Common myeloid progenitor, CD34-positive (primary cell): Measurements from ENCODE around the gene TMEM184B.

Source experiments
- CTCF ChIA-PET: fragments of 350-600 bp; sonication (Branson Sonifier 250); formaldehyde crosslinking; loops from one replicate; lab custom pipeline; 2021; ENCODE audit warnings: antibody characterized with exemption; lab: Charles Lee
- POLR2A ChIA-PET: fragments of 350-600 bp; sonication (Branson Sonifier 250); formaldehyde crosslinking; loops from one replicate; lab custom pipeline; 2021; ENCODE audit warnings: antibody characterized with exemption; lab: Charles Lee
- DNase-seq, 3 donors: peaks; one replicate each; pipeline versions ENCODE4 v3.0.0 to v3.0.0-alpha.2; 2013
- H3K27ac ChIP-seq, 2 experiments: 1 replicate in 1 of 2; 2 replicates in 1 of 2; pipeline ENCODE4 v1.7.0; 2013; ENCODE audit warnings: inconsistent platforms in 2 of 2, low read length in 2 of 2, mild to moderate bottlenecking in 2 of 2, low read depth in 1 of 2, moderate library complexity in 1 of 2; ENCODE audit not compliant: severe bottlenecking in 2 of 2, insufficient read depth in 1 of 2, poor library complexity in 1 of 2
- H3K27me3 ChIP-seq, 5 experiments: replicated peaks in 2 of 5; 1 replicate in 3 of 5; 2 replicates in 2 of 5; pipeline versions ENCODE4 v1.6.1 to v1.7.0; 2013; ENCODE audit warnings: low read length in 4 of 5, mild to moderate bottlenecking in 2 of 5, moderate library complexity in 2 of 5, inconsistent platforms in 1 of 5; ENCODE audit not compliant: insufficient read depth in 5 of 5, control insufficient read depth in 4 of 5
- H3K36me3 ChIP-seq, 4 experiments: 1 replicate in 2 of 4; 2 replicates in 2 of 4; pipeline versions ENCODE4 v1.6.1 to v1.7.0; 2013; ENCODE audit warnings: low read length in 3 of 4, control low read depth in 1 of 4, mild to moderate bottlenecking in 1 of 4; ENCODE audit not compliant: control insufficient read depth in 4 of 4, insufficient read depth in 4 of 4
- H3K4me1 ChIP-seq, 4 experiments: 1 replicate in 3 of 4; 2 replicates in 1 of 4; pipeline versions ENCODE4 v1.6.1 to v1.7.1; 2013; ENCODE audit warnings: low read length in 3 of 4, mild to moderate bottlenecking in 3 of 4, control low read depth in 1 of 4, inconsistent platforms in 1 of 4, moderate library complexity in 1 of 4; ENCODE audit not compliant: control insufficient read depth in 4 of 4, insufficient read depth in 4 of 4; ENCODE audit errors: control extremely low read depth in 1 of 4
- H3K4me3 ChIP-seq, 7 experiments: 1 replicate in 4 of 7; 2 replicates in 3 of 7; pipeline versions ENCODE4 v1.5.1 to v1.7.0; 2013; ENCODE audit warnings: mild to moderate bottlenecking in 7 of 7, low read length in 6 of 7, moderate library complexity in 6 of 7, inconsistent platforms in 2 of 7, low read depth in 2 of 7, control low read depth in 1 of 7; ENCODE audit not compliant: insufficient read depth in 4 of 7, control insufficient read depth in 1 of 7; ENCODE audit errors: extremely low read depth in 1 of 7
- H3K9me3 ChIP-seq, 5 experiments: 1 replicate in 4 of 5; 2 replicates in 1 of 5; pipeline versions ENCODE4 v1.6.1 to v1.7.1; 2013; ENCODE audit warnings: low read length in 4 of 5, mild to moderate bottlenecking in 2 of 5, inconsistent platforms in 1 of 5, low read depth in 1 of 5, moderate library complexity in 1 of 5; ENCODE audit not compliant: control insufficient read depth in 4 of 5, insufficient read depth in 2 of 5; ENCODE audit errors: control extremely low read depth in 1 of 5
- WGBS: methylation state at CpG from one replicate; pipeline ENCODE4 v1.1.5; 2013; ENCODE audit not compliant: insufficient coverage; 5-methylcytosine and 5-hydroxymethylcytosine counted together

Gene TMEM184B

DNA sequence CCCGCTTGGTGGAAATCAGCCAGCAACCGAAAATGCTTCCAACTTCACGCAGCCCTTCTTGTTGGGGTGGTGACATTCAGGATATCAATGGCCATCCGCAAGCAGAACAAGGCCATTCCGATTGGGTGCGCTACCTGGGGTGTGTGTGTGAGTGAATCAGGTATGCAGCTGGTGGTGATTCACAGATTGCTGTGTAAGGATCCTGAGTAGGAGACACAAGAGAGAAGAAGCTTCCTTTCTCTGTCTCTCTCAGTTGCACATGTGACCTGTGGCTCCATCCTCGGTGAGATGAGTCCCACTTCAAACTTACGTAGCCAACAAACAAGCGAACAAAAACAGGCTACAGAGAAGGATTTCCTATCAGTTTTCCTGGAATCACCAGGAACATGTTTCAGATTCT is 9.6 kb upstream of the TMEM184B start:
- ChIA-PET POLR2A (no interaction called here), CTCF (no interaction called here)
- no peak overlapping the region for H3K27ac ChIP-seq
- WGBS: 100% methylated on average over 6 of the region's 9 CpGs
- DNase-seq: no peak
- H3K4me1 ChIP-seq: no peaks in the 10 kb centered on the region
- peaks cover 0 to 4% (median 0%) of the 10 kb centered on the region in 4 experiments for H3K36me3 ChIP-seq
- H3K9me3 ChIP-seq: no peaks in the 10 kb centered on the region
- no peak overlapping the region for H3K4me3 ChIP-seq
- no peaks in the 10 kb centered on the region for H3K27me3 ChIP-seq

DNA sequence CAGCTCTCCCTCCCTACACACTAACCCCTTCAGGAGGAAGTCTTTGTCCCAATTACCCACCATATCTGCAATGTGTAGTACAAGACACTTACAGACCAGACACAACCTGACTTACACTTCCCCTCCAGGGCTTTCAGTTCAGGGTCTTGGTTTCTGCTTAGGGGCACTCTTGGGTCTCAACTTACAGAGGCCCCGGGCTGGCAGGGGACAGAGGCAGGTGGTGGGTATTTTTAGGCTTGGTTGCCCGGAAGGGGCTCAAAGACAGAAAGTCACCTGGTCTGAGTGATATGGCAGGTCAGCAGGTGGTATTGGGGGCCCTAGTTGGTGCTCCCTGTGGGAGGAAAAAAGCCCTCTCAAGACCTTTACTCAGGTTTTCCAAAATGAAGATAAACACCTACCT is 3.4 kb upstream of the TMEM184B start:
- Histone ChIP-seq H3K27ac (no peak overlapping the region), H3K27me3 (no peaks in the 10 kb centered on the region), H3K9me3 (no peaks in the 10 kb centered on the region), H3K4me3 (no peak overlapping the region), H3K36me3 (no peaks in the 10 kb centered on the region), H3K4me1 (peaks cover 4 to 26% (median 16%) of the 10 kb centered on the region in 4 experiments)
- ChIA-PET POLR2A (no interaction called here), CTCF (no interaction called here)
- 100% methylated on average over 1 of the region's 2 CpGs for WGBS
- no peak for DNase-seq

DNA sequence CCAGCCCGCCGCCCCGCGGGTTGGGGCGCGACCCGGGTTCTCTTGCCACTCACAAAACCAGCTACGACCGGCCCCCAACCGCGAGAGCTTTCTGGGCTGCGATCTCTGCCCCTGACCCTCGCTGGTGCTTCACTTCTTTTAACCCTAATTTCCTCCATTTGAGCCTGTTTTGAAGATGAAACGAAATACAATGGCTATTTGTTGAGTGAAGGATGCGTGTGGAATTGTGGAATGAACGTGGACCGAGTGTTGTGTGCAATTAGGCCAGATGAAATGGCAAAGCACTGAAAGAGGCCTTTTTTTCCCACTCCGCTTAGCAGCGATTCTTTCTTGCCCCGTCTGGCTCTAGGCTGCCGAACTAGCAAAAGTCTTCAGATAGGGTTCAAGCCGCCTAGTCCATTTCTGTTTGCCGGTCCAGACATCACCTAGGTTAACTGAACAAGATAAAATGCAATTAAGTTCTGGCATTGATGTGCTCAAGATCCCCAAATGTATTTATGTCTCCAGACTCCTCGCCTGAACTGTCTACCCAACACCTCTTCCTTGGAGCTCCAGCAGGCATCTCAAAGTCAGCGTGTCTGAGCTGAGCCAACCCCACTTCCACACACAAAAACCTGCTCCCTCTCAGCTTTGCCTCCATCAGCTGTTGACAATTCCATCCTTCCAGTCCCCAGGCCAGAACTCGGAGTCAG is 471 bp upstream of the TMEM184B start:
- DNase-seq: no peak

DNA sequence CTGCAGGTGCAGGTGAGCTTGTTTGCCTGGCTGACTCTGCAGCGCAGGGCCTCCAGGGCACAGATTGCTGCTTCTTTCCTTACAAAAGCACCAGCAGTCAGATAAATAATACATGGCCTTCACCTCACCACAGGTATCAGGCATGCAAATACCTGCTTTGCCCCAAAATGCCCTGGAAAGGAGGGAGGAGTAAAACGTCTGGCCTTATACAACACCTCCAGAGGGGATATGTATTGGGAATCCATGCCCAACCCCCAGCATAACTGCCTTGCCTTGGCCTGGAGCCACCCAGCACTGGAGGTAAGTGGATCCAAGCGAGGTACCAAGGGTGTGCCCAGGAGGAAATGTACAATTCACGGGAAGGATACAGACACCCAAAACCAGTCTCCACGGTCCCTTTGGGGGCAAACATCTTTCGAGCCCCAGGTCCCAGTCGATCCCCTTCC is 860 bp downstream of the TMEM184B start:
- ChIA-PET POLR2A (no interaction called here), CTCF (no interaction called here)
- H3K27me3 ChIP-seq: no peaks in the 10 kb centered on the region
- peaks cover 4 to 36% (median 23%) of the 10 kb centered on the region in 4 experiments for H3K4me1 ChIP-seq
- DNase-seq: peak in 1 of 3 donors; percentile 13
- no peaks in the 10 kb centered on the region for H3K9me3 ChIP-seq
- H3K36me3 ChIP-seq: no peaks in the 10 kb centered on the region
- WGBS: 19% methylated on average over 6 of the region's 7 CpGs
- H3K4me3 ChIP-seq: peak overlapping the region; percentile 69 to 90 (median 80)
- peak overlapping the region in 1 of 2 experiments; percentile 61 for H3K27ac ChIP-seq

More for the DNA sequence above, 471 bp upstream of the TMEM184B start:
- ChIA-PET POLR2A (no interaction called here), CTCF (interaction anchor here (0.6 to 1.6 kb wide), 2 partner anchors 10 to 17 kb away, joined by 3 to 4 read pairs; no protein-coding TSS in a partner anchor)
- H3K27ac ChIP-seq: peak overlapping the region in 1 of 2 experiments; percentile 73
- H3K4me1 ChIP-seq: peaks cover 4 to 26% (median 16%) of the 10 kb centered on the region in 4 experiments
- H3K9me3 ChIP-seq: no peaks in the 10 kb centered on the region
- no peaks in the 10 kb centered on the region for H3K36me3 ChIP-seq
- 35% methylated on average over 15 of the region's 26 CpGs for WGBS
- peak overlapping the region; percentile 63 to 90 (median 80) for H3K4me3 ChIP-seq
- no peaks in the 10 kb centered on the region for H3K27me3 ChIP-seq

DNA sequence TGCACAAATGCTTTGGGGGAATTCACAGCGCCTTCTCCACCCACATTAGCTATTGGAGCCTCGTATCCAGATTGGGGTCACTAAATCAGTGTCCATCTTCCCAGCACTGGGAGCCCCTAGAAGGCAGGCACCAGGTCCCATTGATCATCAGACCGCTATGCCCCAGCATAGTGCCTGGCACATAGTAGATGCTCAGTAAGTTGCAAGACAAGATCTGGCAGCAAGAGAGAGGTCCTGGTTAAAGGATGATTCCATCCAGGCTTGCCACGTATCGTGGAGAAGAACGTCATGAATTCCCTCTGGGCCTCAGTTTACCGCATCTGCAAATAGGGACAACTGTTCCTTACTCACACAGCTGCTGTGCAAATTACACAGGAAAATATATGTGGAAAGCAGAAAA is 1.7 kb downstream of the TMEM184B start:
- H3K4me1 ChIP-seq: peaks cover 4 to 41% (median 31%) of the 10 kb centered on the region in 4 experiments
- POLR2A ChIA-PET: no interaction called here
- 96% methylated on average over 7 of the region's 7 CpGs for WGBS
- no peak for DNase-seq
- H3K36me3 ChIP-seq: no peaks in the 10 kb centered on the region
- no peak overlapping the region for H3K4me3 ChIP-seq
- H3K9me3 ChIP-seq: no peaks in the 10 kb centered on the region
- CTCF ChIA-PET: interaction anchor here (1.1 to 1.4 kb wide), 2 partner anchors 9 to 13 kb away, joined by 3 to 4 read pairs; no protein-coding TSS in a partner anchor
- no peaks in the 10 kb centered on the region for H3K27me3 ChIP-seq
- H3K27ac ChIP-seq: no peak overlapping the region

DNA sequence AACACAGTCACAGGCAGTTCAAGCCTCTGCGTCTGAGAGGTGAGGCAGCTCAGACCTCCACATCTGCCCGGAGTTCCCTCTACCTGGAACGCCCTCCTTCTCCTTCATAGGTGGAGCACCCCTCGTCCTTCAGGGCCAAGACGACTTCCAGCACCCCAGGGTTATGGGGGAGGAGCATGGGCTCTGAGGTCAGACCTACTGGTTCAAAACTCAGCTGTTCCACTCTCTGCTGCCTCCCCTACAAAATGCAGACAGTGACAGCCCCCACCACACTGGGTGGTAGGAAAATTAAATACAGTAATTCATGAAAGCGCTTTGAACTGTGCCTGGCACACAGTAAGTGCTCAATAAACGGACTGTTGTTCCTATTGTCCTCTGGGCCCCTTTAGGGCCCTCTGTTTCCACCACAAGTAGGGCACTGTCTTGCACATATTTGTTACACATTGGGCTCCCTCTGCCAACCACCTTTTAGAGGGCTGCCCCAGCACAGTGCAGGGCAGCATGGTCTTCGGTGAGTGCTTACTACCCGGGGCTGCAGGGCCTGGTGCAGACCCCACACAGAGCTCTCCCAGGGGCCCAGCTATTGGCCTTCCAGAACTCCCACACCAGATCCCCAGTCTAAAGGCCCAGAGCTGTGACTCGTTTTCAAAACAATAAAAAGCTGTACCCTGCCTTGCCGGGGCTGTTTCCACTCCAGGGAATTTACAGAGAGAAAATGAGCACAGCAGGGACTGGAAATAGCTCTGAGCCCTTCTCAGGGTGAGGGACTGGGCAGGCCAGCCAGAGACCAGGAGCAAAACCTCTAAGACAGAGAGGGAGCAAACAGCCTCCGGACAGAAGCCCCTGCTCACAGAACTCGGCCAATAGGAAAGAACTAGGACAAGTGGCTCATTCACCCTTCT is 2.5 kb downstream of the TMEM184B start:
- Histone ChIP-seq H3K27me3 (no peaks in the 10 kb centered on the region), H3K9me3 (no peaks in the 10 kb centered on the region), H3K4me3 (no peak overlapping the region), H3K36me3 (no peaks in the 10 kb centered on the region), H3K4me1 (peaks cover 4 to 42% (median 35%) of the 10 kb centered on the region in 4 experiments), H3K27ac (peak overlapping the region in 1 of 2 experiments; percentile 2)
- POLR2A ChIA-PET: no interaction called here
- WGBS: 99% methylated on average over 12 of the region's 13 CpGs
- no peak for DNase-seq
- CTCF ChIA-PET: interaction anchor here (1.1 to 1.4 kb wide), 2 partner anchors 8 to 13 kb away, joined by 3 to 4 read pairs; no protein-coding TSS in a partner anchor
